Naive B cell (primary cell): ENCODE data around the gene SAG. TPM values are rescaled to one million over a fixed set of nuclear protein-coding genes. Genes with fewer than 3 reads are reported as not detected.
A peak's percentile ranks its signal among the peaks of the same experiment; 100 is the strongest.
"Not testable (repeated sequence)": the region's sequence is repeated elsewhere in the genome, so short reads cannot be mapped to it uniquely, and the experiment has no call there.

ENCODE experiments used
- ATAC-seq, 2 donors: fragments of 150-1000 bp; cut with Tn5 transposase; 2 replicates each; pipeline ENCODE4 v1.10.0; 2021; ENCODE audit warnings: low read depth in 2 of 2, mild to moderate bottlenecking in 2 of 2, moderate library complexity in 2 of 2
- DNase-seq: peaks from one replicate; pipeline ENCODE4 v3.0.0; 2022
- H3K27ac Mint-ChIP-seq, 6 donors: one replicate each; pipeline ENCODE4 v1.8.0; 2020 to 2022; ENCODE audit warnings: mild to moderate bottlenecking in 6 of 6, mixed read lengths in 6 of 6, moderate library complexity in 5 of 6, inconsistent platforms in 2 of 6
- H3K27me3 Mint-ChIP-seq, 3 donors: one replicate each; pipeline ENCODE4 v1.8.0; 2021 to 2022; ENCODE audit warnings: mixed read lengths in 3 of 3, mild to moderate bottlenecking in 1 of 3
- H3K36me3 Mint-ChIP-seq, 2 donors: one replicate each; pipeline ENCODE4 v1.8.0; 2020 to 2022; ENCODE audit warnings: mixed read lengths in 2 of 2, inconsistent platforms in 1 of 2, mild to moderate bottlenecking in 1 of 2
- H3K4me1 Mint-ChIP-seq, 3 donors: one replicate each; pipeline ENCODE4 v1.8.0; 2020 to 2022; ENCODE audit warnings: mixed read lengths in 3 of 3, inconsistent platforms in 1 of 3, mild to moderate bottlenecking in 1 of 3, moderate library complexity in 1 of 3
- H3K4me3 Mint-ChIP-seq, 8 donors: one replicate each; pipeline ENCODE4 v1.8.0; 2020 to 2022; ENCODE audit warnings: mild to moderate bottlenecking in 8 of 8, mixed read lengths in 8 of 8, moderate library complexity in 8 of 8, inconsistent platforms in 2 of 8
- H3K9me3 Mint-ChIP-seq, 7 donors: one replicate each; pipeline ENCODE4 v1.8.0; 2020 to 2022; ENCODE audit warnings: mixed read lengths in 7 of 7, mild to moderate bottlenecking in 5 of 7, inconsistent platforms in 2 of 7, moderate library complexity in 1 of 7
- polyA plus RNA-seq, 6 donors: library from polyadenylated mRNA; unstranded; fragments of 300-500 nt; fragmentation: Illumina TruSeq; gene quantifications; one replicate each; pipeline ENCODE4 v1.2.3, GENCODE V29; 2021; ENCODE audit warnings: low read depth in 6 of 6

The SAG gene
- polyA plus RNA-seq, 6 donors from 2014 or later, result not detected

DNA sequence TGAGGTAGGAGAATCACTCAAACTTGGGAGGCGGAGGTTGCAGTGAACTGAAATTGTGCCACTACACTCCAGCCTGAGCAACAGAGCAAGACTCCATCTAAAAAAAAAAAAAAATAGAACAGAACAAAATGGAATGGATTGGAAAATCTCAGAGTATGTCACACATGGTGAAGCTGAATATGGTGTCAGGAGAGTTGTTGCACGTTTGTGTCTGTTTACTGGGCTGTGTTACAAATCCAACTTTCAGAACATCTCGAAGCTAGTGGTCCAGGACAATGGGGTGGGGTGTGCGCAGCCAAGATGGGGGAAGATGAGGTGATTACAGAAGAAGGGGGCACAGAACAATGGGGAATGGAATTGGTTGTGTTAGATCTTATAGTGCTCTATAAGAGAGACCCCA lies 17.6 kb downstream of the SAG start:
- H3K27ac Mint-ChIP-seq, result peak overlapping the region in 5 of 6 donors; percentile 53 to 90 (median 62)
- ATAC-seq (no peak), DNase-seq (no peak)
- peaks cover 0 to 3% (median 0%) of the 10 kb centered on the region in 7 donors for H3K9me3 Mint-ChIP-seq
- H3K4me1 Mint-ChIP-seq, result peaks cover 45 to 88% (median 77%) of the 10 kb centered on the region in 3 donors
- no peaks in the 10 kb centered on the region for H3K27me3 Mint-ChIP-seq
- H3K36me3 Mint-ChIP-seq, result no peaks in the 10 kb centered on the region
- peak overlapping the region in 4 of 8 donors; percentile 3 to 36 (median 10) for H3K4me3 Mint-ChIP-seq

- Mint-ChIP-seq H3K9me3 (peaks cover 0 to 3% (median 0%) of the 10 kb centered on the region in 7 donors), H3K36me3 (no peaks in the 10 kb centered on the region), H3K4me1 (peaks cover 48 to 89% (median 76%) of the 10 kb centered on the region in 3 donors), H3K27me3 (no peaks in the 10 kb centered on the region), H3K4me3 (peak overlapping the region in 3 of 8 donors; percentile 9 to 78 (median 43)), H3K27ac (peak overlapping the region in 5 of 6 donors; percentile 22 to 78 (median 53))
- DNase-seq (no peak), ATAC-seq (peak in 1 of 2 donors; percentile 20)
Observed at GRCh38 chr2:233325814-233326213, 18.2 kb downstream of the SAG start.

- Mint-ChIP-seq H3K9me3 (peaks cover 0 to 3% (median 0%) of the 10 kb centered on the region in 7 donors), H3K27me3 (no peaks in the 10 kb centered on the region), H3K27ac (peak overlapping the region in 1 of 6 donors; percentile 69), H3K4me3 (peak overlapping the region in 1 of 8 donors; percentile 47), H3K36me3 (no peaks in the 10 kb centered on the region), H3K4me1 (peaks cover 47 to 89% (median 76%) of the 10 kb centered on the region in 3 donors)
- no peak for DNase-seq
- ATAC-seq, result no peak
Observed at GRCh38 chr2:233326500-233326899, 18.9 kb downstream of the SAG start.

DNA sequence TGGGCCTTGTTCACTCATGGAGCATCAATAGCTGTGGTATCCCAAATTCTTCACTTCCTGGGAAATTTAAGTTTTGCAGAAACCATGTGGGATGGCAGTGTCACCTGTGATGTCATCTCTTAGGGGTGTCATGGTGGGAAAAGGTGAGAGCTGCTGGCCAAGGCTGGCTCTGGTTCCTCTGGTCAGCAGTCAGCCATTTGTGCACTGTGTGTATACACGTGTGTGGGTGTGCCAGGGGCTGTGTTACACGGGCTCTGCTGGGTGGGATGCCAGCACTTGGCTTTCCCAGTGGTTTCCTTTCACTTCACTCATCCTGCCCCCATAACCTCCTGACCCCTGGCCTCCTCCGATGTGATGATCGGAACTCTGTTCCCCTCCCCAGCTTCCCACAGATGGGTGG lies 21.3 kb downstream of the SAG start:
- ATAC-seq (no peak), DNase-seq (no peak)
- no peak overlapping the region for H3K4me3 Mint-ChIP-seq
- H3K36me3 Mint-ChIP-seq, result no peaks in the 10 kb centered on the region
- H3K27me3 Mint-ChIP-seq, result no peaks in the 10 kb centered on the region
- H3K9me3 Mint-ChIP-seq, result peaks cover 0 to 3% (median 0%) of the 10 kb centered on the region in 7 donors
- H3K4me1 Mint-ChIP-seq, result peaks cover 56 to 89% (median 85%) of the 10 kb centered on the region in 3 donors
- peak overlapping the region in 5 of 6 donors; percentile 85 to 99 (median 96) for H3K27ac Mint-ChIP-seq

GRCh38 chr2:233329489-233330135 lies 22.0 kb downstream of the SAG start:
- Mint-ChIP-seq H3K27ac (peak overlapping the region; percentile 85 to 100 (median 96)), H3K36me3 (no peaks in the 10 kb centered on the region), H3K9me3 (peaks cover 0 to 3% (median 0%) of the 10 kb centered on the region in 7 donors), H3K27me3 (no peaks in the 10 kb centered on the region), H3K4me1 (peaks cover 55 to 89% (median 85%) of the 10 kb centered on the region in 3 donors), H3K4me3 (peak overlapping the region in 3 of 8 donors; percentile 24 to 72 (median 65))
- DNase-seq, result no peak
- ATAC-seq, result no peak

DNA sequence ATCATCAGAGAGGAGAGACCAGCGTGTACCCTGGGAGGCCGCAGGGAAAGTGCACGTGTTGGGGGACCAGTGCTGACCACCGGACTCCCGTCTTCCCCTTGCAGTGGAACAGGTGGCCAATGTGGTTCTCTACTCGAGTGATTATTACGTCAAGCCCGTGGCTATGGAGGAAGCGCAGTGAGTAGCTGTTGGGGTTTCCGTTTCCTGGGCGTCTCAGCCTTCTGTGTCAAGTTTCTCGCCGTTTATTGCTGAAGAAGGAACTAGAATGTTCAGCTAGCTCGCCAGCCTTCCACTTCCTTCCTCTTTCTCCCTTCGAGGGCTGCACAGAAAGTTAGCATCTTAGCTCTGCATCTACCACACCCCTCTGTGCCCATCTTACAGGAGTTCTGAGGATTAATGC lies 23.9 kb downstream of the SAG start:
- no peaks in the 10 kb centered on the region for H3K36me3 Mint-ChIP-seq
- ATAC-seq, result peak; percentile 92 to 93
- H3K9me3 Mint-ChIP-seq, result no peaks in the 10 kb centered on the region
- peak overlapping the region; percentile 96 to 100 (median 99) for H3K27ac Mint-ChIP-seq
- peaks cover 58 to 91% (median 90%) of the 10 kb centered on the region in 3 donors for H3K4me1 Mint-ChIP-seq
- H3K27me3 Mint-ChIP-seq, result no peaks in the 10 kb centered on the region
- peak; percentile 94 for DNase-seq
- peak overlapping the region; percentile 47 to 81 (median 66) for H3K4me3 Mint-ChIP-seq

GRCh38 chr2:233332125-233332524 lies 24.5 kb downstream of the SAG start:
- Mint-ChIP-seq H3K4me3 (peak overlapping the region in 7 of 8 donors; percentile 41 to 81 (median 65)), H3K36me3 (no peaks in the 10 kb centered on the region), H3K4me1 (peaks cover 55 to 87% (median 86%) of the 10 kb centered on the region in 3 donors), H3K9me3 (no peaks in the 10 kb centered on the region), H3K27me3 (no peaks in the 10 kb centered on the region), H3K27ac (peak overlapping the region; percentile 96 to 100 (median 99))
- DNase-seq, result no peak
- no peak for ATAC-seq

- peak overlapping the region in 5 of 8 donors; percentile 8 to 72 (median 29) for H3K4me3 Mint-ChIP-seq
- no peaks in the 10 kb centered on the region for H3K27me3 Mint-ChIP-seq
- DNase-seq, result no peak
- H3K4me1 Mint-ChIP-seq, result peaks cover 64 to 94% (median 87%) of the 10 kb centered on the region in 3 donors
- peak overlapping the region in 5 of 6 donors; percentile 36 to 100 (median 91) for H3K27ac Mint-ChIP-seq
- H3K9me3 Mint-ChIP-seq, result no peaks in the 10 kb centered on the region
- no peaks in the 10 kb centered on the region for H3K36me3 Mint-ChIP-seq
- ATAC-seq, result no peak
Observed at GRCh38 chr2:233334915-233335314, 27.3 kb downstream of the SAG start.

- not testable (repeated sequence) for DNase-seq, ATAC-seq, H3K27me3 Mint-ChIP-seq, H3K9me3 Mint-ChIP-seq, H3K36me3 Mint-ChIP-seq
- peaks cover 58 to 89% (median 81%) of the 10 kb centered on the region in 3 donors for H3K4me1 Mint-ChIP-seq
- H3K4me3 Mint-ChIP-seq, result peak overlapping the region in 3 of 8 donors; percentile 55 to 78 (median 74)
- H3K27ac Mint-ChIP-seq, result peak overlapping the region in 4 of 6 donors; percentile 51 to 96 (median 86)
Observed at GRCh38 chr2:233336091-233336490, 28.5 kb downstream of the SAG start.

- Mint-ChIP-seq H3K9me3 (no peaks in the 10 kb centered on the region), H3K4me1 (peaks cover 56 to 87% (median 81%) of the 10 kb centered on the region in 3 donors), H3K27ac (peak overlapping the region in 2 of 6 donors; percentile 9 to 94), H3K4me3 (peak overlapping the region in 2 of 8 donors; percentile 5 to 74), H3K27me3 (no peaks in the 10 kb centered on the region), H3K36me3 (no peaks in the 10 kb centered on the region)
- ATAC-seq (no peak), DNase-seq (no peak)
Observed at GRCh38 chr2:233336541-233336940, 28.9 kb downstream of the SAG start.

DNA sequence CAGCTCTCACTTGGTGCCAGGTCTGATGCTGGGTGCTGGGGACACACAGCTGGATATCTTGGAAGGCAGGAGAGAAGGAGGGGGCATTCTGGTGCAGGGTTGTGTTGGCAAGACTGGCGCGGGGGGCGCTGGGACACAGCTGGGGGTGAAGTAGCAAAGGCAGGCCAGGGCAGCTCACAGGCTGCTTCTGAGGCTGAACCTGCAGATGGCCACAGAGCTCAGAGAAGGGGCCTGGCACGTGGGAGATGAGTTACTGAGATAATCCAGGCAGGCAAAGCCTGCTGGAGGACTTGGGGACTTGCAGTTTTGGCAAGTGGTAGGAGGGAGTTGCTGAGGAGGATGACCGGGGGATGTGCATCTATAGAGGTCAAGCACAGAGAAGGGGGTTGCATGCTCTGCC lies 30.4 kb downstream of the SAG start:
- H3K36me3 Mint-ChIP-seq, result no peaks in the 10 kb centered on the region
- no peaks in the 10 kb centered on the region for H3K27me3 Mint-ChIP-seq
- H3K4me3 Mint-ChIP-seq, result peak overlapping the region in 6 of 8 donors; percentile 21 to 61 (median 44)
- ATAC-seq (no peak), DNase-seq (no peak)
- peaks cover 53 to 79% (median 79%) of the 10 kb centered on the region in 3 donors for H3K4me1 Mint-ChIP-seq
- no peaks in the 10 kb centered on the region for H3K9me3 Mint-ChIP-seq
- H3K27ac Mint-ChIP-seq, result peak overlapping the region in 4 of 6 donors; percentile 57 to 87 (median 76)

DNA sequence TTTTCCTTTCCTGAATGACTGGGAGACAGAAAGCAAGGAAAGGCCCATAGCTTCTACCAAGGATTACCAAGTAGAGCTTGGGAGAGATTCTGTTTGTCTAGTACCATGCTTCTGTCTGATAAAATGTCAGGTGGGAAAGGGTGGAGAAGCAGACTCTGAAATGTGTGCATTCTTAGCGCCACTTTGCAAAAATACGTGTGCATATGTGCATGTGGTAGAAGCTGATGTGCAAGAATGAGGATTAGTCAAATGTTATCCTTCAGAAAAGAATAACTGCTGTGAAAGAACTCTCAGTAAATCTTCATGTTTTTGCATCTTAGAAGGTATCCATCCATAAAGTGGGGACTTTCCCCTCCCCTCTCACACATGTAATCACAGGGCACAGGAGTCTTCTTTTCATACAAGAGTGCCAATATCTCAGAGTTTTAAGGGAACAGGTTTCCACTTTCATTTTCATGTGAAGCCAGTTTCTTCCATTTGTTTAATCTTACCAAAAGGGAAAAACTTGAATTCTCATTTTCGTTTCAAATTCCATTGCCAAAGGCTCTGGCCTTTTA lies 31.3 kb downstream of the SAG start:
- H3K4me3 Mint-ChIP-seq, result peak overlapping the region in 7 of 8 donors; percentile 35 to 77 (median 51)

DNA sequence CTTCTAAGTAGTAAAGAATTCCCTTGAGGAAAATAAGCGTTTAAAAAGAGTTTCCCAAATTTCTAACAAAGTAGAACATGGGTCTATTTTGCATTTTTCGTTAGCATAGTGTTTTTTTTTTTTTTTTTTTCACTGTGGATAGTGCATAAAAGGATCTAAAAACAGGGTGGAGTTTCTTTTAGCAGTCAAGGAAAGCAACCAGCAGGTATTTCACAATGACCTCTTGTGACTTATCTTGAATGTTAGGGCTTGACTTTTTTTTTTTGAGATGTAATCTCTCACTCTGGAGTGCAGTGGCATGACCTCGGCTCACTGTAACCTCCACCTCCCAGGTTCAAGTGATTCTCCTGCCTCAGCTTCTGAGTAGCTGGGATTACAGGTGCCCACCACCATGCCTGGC lies 31.8 kb downstream of the SAG start:
- no peak for ATAC-seq
- no peak for DNase-seq
- Mint-ChIP-seq H3K4me1 (peaks cover 43 to 77% (median 65%) of the 10 kb centered on the region in 3 donors), H3K9me3 (no peaks in the 10 kb centered on the region), H3K4me3 (peak overlapping the region in 7 of 8 donors; percentile 35 to 77 (median 51)), H3K27me3 (no peaks in the 10 kb centered on the region), H3K27ac (peak overlapping the region; percentile 55 to 87 (median 75)), H3K36me3 (no peaks in the 10 kb centered on the region)

More for the DNA sequence above, 31.3 kb downstream of the SAG start:
- ATAC-seq (peak; percentile 94 to 96), DNase-seq (peak; percentile 39)
- no peaks in the 10 kb centered on the region for H3K27me3 Mint-ChIP-seq
- H3K9me3 Mint-ChIP-seq, result no peaks in the 10 kb centered on the region
- H3K4me1 Mint-ChIP-seq, result peaks cover 48 to 79% (median 70%) of the 10 kb centered on the region in 3 donors
- H3K36me3 Mint-ChIP-seq, result no peaks in the 10 kb centered on the region
- peak overlapping the region; percentile 23 to 93 (median 86) for H3K27ac Mint-ChIP-seq
